Gastrocnemius medialis (tissue), 4 donors: ENCODE measurements around the gene PTPRT.

Experiments
- POLR2A ChIP-seq, 2 donors: fragments of 450-650 bp; IDR thresholded peaks; one replicate each; pipeline ENCODE4 v1.6.1; 2017; ENCODE audit warnings: antibody characterized with exemption in 2 of 2, mild to moderate bottlenecking in 2 of 2, moderate library complexity in 2 of 2
- TF ChIP-seq, protein P1 (sequence below), 5 experiments: fragments of 450-650 bp in 3 of 5; fragments of 200-600 bp in 2 of 5; sonication (generic) in 2 of 5; IDR thresholded peaks in 4 of 5; conservative IDR thresholded peaks in 1 of 5; 1 replicate in 4 of 5; 2 replicates in 1 of 5; pipeline ENCODE4 v1.5.1; 2016 to 2019; ENCODE audit warnings: antibody characterized with exemption in 5 of 5, mild to moderate bottlenecking in 3 of 5, moderate library complexity in 3 of 5

DNA sequence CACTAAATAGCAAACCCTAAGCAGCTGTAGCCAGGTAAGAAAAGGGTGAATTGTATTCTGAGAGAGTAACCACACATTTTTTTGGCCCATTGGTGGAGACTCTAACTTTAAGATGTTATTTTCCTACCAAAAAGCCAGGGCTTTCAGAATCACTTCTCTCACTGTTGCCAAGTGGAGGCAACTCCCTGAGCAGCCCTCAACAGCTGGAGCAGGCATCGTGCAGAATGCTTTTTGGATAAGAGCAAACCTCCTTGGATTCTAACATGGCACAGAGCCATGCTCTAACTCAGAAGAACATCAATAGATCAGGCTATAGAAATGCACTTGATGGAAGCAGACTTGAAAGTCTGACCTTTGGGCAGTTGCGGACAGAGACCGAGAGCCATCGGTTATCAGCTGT is 849.3 kb downstream of the PTPRT start:
- TF ChIP-seq, protein P1, sequence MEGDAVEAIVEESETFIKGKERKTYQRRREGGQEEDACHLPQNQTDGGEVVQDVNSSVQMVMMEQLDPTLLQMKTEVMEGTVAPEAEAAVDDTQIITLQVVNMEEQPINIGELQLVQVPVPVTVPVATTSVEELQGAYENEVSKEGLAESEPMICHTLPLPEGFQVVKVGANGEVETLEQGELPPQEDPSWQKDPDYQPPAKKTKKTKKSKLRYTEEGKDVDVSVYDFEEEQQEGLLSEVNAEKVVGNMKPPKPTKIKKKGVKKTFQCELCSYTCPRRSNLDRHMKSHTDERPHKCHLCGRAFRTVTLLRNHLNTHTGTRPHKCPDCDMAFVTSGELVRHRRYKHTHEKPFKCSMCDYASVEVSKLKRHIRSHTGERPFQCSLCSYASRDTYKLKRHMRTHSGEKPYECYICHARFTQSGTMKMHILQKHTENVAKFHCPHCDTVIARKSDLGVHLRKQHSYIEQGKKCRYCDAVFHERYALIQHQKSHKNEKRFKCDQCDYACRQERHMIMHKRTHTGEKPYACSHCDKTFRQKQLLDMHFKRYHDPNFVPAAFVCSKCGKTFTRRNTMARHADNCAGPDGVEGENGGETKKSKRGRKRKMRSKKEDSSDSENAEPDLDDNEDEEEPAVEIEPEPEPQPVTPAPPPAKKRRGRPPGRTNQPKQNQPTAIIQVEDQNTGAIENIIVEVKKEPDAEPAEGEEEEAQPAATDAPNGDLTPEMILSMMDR (IDR thresholded peaks at IDR 0.05 in 4 of 5, conservative IDR thresholded peaks at IDR 0.05 in 1 of 5) = no peak
- no peak for TF ChIP-seq POLR2A (IDR thresholded peaks at IDR 0.05)
